B cell (primary cell): Measurements from ENCODE around the gene RAB28. TPM values are rescaled to one million over a fixed set of nuclear protein-coding genes. Genes with fewer than 3 reads are reported as not detected.

Experiments used
- ATAC-seq: fragments of 200-7000 bp; cut with Tn5 transposase; one replicate; pipeline ENCODE4 v1.10.0; 2021; ENCODE audit warnings: low read depth, mild to moderate bottlenecking, moderate number of reproducible peaks, moderate library complexity
- CTCF ChIA-PET: fragments of 350-600 bp; sonication (Branson Sonifier 250); formaldehyde crosslinking; loops from one replicate; lab custom pipeline; 2021; ENCODE audit warnings: antibody characterized with exemption, inconsistent platforms; lab: Charles Lee
- POLR2A ChIA-PET: fragments of 350-600 bp; sonication (Branson Sonifier 250); formaldehyde crosslinking; loops from one replicate; lab custom pipeline; 2021; ENCODE audit warnings: antibody characterized with exemption; lab: Charles Lee
- DNase-seq: peaks from one replicate; pipeline ENCODE4 v3.0.0; 2013
- H2AFZ ChIP-seq: 2 replicates; pipeline ENCODE4 v1.6.1; 2012; ENCODE audit warnings: mild to moderate bottlenecking, low read depth, low read length; ENCODE audit not compliant: insufficient read depth, poor library complexity, severe bottlenecking
- H3K27ac ChIP-seq, 2 donors: 1 replicate in 1 of 2; 2 replicates in 1 of 2; pipeline ENCODE4 v1.5.1; 2012 to 2013; ENCODE audit warnings: low read length in 2 of 2, mild to moderate bottlenecking in 2 of 2, moderate library complexity in 1 of 2
- H3K27me3 ChIP-seq, 4 experiments: fragments of 200-600 bp in 1 of 4; sonication (generic) in 1 of 4; replicated peaks in 1 of 4; 1 replicate in 2 of 4; 2 replicates in 2 of 4; pipeline versions ENCODE4 v1.6.1 to v1.7.0; 2013 to 2016; ENCODE audit warnings: low read length in 3 of 4, mild to moderate bottlenecking in 2 of 4, mixed read lengths in 1 of 4, moderate library complexity in 1 of 4; ENCODE audit not compliant: insufficient read depth in 4 of 4, control insufficient read depth in 3 of 4; ENCODE audit errors: control extremely low read depth in 1 of 4
- H3K36me3 ChIP-seq, 2 experiments: replicated peaks in 1 of 2; 1 replicate in 1 of 2; 2 replicates in 1 of 2; pipeline versions ENCODE4 v1.6.1 to v1.7.1; 2013; ENCODE audit warnings: low read length in 1 of 2; ENCODE audit not compliant: insufficient read depth in 2 of 2, control insufficient read depth in 1 of 2; ENCODE audit errors: control extremely low read depth in 1 of 2, extremely low read depth in 1 of 2
- H3K4me1 ChIP-seq, 2 donors: fragments of 200-600 bp in 1 of 2; sonication (generic) in 1 of 2; 1 replicate in 1 of 2; 2 replicates in 1 of 2; pipeline versions ENCODE4 v1.5.1 to v1.6.1; 2013 to 2017; ENCODE audit warnings: low read length in 2 of 2; ENCODE audit not compliant: control insufficient read depth in 2 of 2, insufficient read depth in 2 of 2
- H3K4me2 ChIP-seq: replicated peaks from 2 replicates; pipeline ENCODE3; 2012; ENCODE audit warnings: mild to moderate bottlenecking, low read depth, low read length; ENCODE audit not compliant: poor library complexity, severe bottlenecking
- H3K4me3 ChIP-seq, 5 experiments: fragments of 200-600 bp in 1 of 5; sonication (generic) in 1 of 5; 1 replicate in 3 of 5; 2 replicates in 2 of 5; pipeline versions ENCODE4 v1.5.1 to v1.7.0; 2011 to 2016; ENCODE audit warnings: low read length in 4 of 5, mild to moderate bottlenecking in 4 of 5, low read depth in 2 of 5, control low read depth in 1 of 5, moderate library complexity in 1 of 5; ENCODE audit not compliant: insufficient read depth in 1 of 5; ENCODE audit errors: control extremely low read depth in 1 of 5, extremely low read depth in 1 of 5
- H3K79me2 ChIP-seq: fragments of 200-600 bp; sonication (generic); one replicate; pipeline ENCODE4 v1.6.0; 2016; ENCODE audit warnings: low read length; ENCODE audit not compliant: control insufficient read depth, insufficient read depth
- H3K9ac ChIP-seq: fragments of 200-600 bp; sonication (generic); 2 replicates; pipeline ENCODE4 v1.6.1; 2017; ENCODE audit warnings: mild to moderate bottlenecking, low read length, moderate library complexity
- H3K9me3 ChIP-seq, 3 donors: one replicate each; pipeline versions ENCODE4 v1.6.1 to v1.7.1; 2013; ENCODE audit warnings: low read length in 2 of 3; ENCODE audit not compliant: control insufficient read depth in 2 of 3, insufficient read depth in 1 of 3; ENCODE audit errors: control extremely low read depth in 1 of 3
- H4K20me1 ChIP-seq: 2 replicates; pipeline ENCODE4 v1.6.0; 2012; ENCODE audit warnings: mild to moderate bottlenecking, low read length; ENCODE audit not compliant: insufficient read depth, control insufficient read depth, poor library complexity, severe bottlenecking
- H3K27ac Mint-ChIP-seq: one replicate; pipeline ENCODE4 v1.8.0; 2021; ENCODE audit warnings: mixed read lengths
- H3K27me3 Mint-ChIP-seq: one replicate; pipeline ENCODE4 v1.8.0; 2021; ENCODE audit warnings: mixed read lengths
- H3K4me1 Mint-ChIP-seq: one replicate; pipeline ENCODE4 v1.8.0; 2021; ENCODE audit warnings: mixed read lengths
- H3K4me3 Mint-ChIP-seq: one replicate; pipeline ENCODE4 v1.8.0; 2021; ENCODE audit warnings: mixed read lengths
- H3K9me3 Mint-ChIP-seq: one replicate; pipeline ENCODE4 v1.8.0; 2022; ENCODE audit warnings: mixed read lengths; ENCODE audit not compliant: insufficient read depth
- CTCF ChIP-seq: fragments of 200-600 bp; IDR thresholded peaks from one replicate; pipeline ENCODE4 v1.8.0; 2022; ENCODE audit warnings: antibody characterized with exemption, mild to moderate bottlenecking
- EZH2 ChIP-seq: IDR thresholded peaks from 2 replicates; pipeline ENCODE4 v1.6.1; 2012; ENCODE audit warnings: borderline replicate concordance, low read depth, mild to moderate bottlenecking, moderate library complexity, low read length; ENCODE audit not compliant: insufficient read depth, poor library complexity, severe bottlenecking
- WGBS: methylation state at CpG from one replicate; pipeline ENCODE4 v1.1.5; 2013; ENCODE audit warnings: missing lambda C conversion rate; ENCODE audit not compliant: insufficient coverage; 5-methylcytosine and 5-hydroxymethylcytosine counted together
- intact Hi-C: fragments of 100-400 bp; cut with micrococcal nuclease; formaldehyde crosslinking; loops from one replicate; pipeline ENCODE4 v1.10.0; 2022
- polyA plus RNA-seq: library from polyadenylated mRNA; depleted of rRNA; stranded (reverse); fragments of >200 nt; gene quantifications from 2 replicates; pipeline ENCODE4 v1.2.3, GENCODE V29; 2012
- total RNA-seq, 2 donors: library from RNA; stranded (reverse); fragments of 120-200 nt in 1 of 2; gene quantifications; 1 replicate in 1 of 2; 2 replicates in 1 of 2; pipeline versions ENCODE4 v1.2.3 to v1.2.4, GENCODE V29; 2013 to 2022

Gene RAB28
- total and polyA plus RNA-seq, 2 donors (not counting 1 experiment from before 2014, with no cell fraction given), result 7.2 to 17.4 TPM

- Histone ChIP-seq H2AFZ (no peak overlapping the region), H3K9ac (no peak overlapping the region), H3K79me2 (no peaks in the 10 kb centered on the region), H3K36me3 (no peaks in the 10 kb centered on the region), H3K9me3 (peaks cover 1 to 31% (median 21%) of the 10 kb centered on the region in 3 donors), H3K27me3 (peaks cover 2 to 68% (median 64%) of the 10 kb centered on the region in 4 experiments), H4K20me1 (no peaks in the 10 kb centered on the region), H3K4me1 (peaks cover 20 to 22% of the 10 kb centered on the region in 2 donors), H3K27ac (no peak overlapping the region), H3K4me3 (no peak overlapping the region), H3K4me2 (peak overlapping the region; percentile 55)
- intact Hi-C loops, result no loop called here
- Mint-ChIP-seq H3K9me3 (no peaks in the 10 kb centered on the region), H3K4me3 (no peak overlapping the region), H3K27ac (peak overlapping the region; percentile 32), H3K27me3 (peaks cover 69% of the 10 kb centered on the region), H3K4me1 (peaks cover 7% of the 10 kb centered on the region)
- ATAC-seq, result no peak
- peak; percentile 53 for DNase-seq
- POLR2A ChIA-PET, result no interaction called here
- 3% methylated on average over 47 of the region's 49 CpGs for WGBS
- TF ChIP-seq CTCF, result no peak
- TF ChIP-seq EZH2, result peak; percentile 17
- CTCF ChIA-PET, result interaction anchor here (0.8 to 1.2 kb wide), 2 partner anchors 18 to 20 kb away, joined by 3 read pairs; no protein-coding TSS in a partner anchor
Observed at GRCh38 chr4:13522282-13523104, 38.4 kb upstream of the RAB28 start.

GRCh38 chr4:13521047-13521446 is 36.9 kb upstream of the RAB28 start:
- CTCF ChIA-PET, result no interaction called here

More at GRCh38 chr4:13521047-13521446, 36.9 kb upstream of the RAB28 start:
- H3K79me2 ChIP-seq, result no peaks in the 10 kb centered on the region
- ATAC-seq (no peak), DNase-seq (peak; percentile 6)
- H3K4me3 ChIP-seq, result no peak overlapping the region
- no peak overlapping the region for H3K4me2 ChIP-seq
- peaks cover 4% of the 10 kb centered on the region for H3K4me1 Mint-ChIP-seq
- no CpG with 5 or more reads among the region's 2 CpGs for WGBS
- H3K4me1 ChIP-seq, result peaks cover 14 to 15% of the 10 kb centered on the region in 2 donors
- TF ChIP-seq CTCF (no peak), EZH2 (no peak)
- H3K36me3 ChIP-seq, result no peaks in the 10 kb centered on the region
- intact Hi-C loops, result no loop called here
- H3K9me3 ChIP-seq, result peaks cover 3 to 31% (median 21%) of the 10 kb centered on the region in 3 donors
- H3K9me3 Mint-ChIP-seq, result no peaks in the 10 kb centered on the region
- H2AFZ ChIP-seq, result no peak overlapping the region
- H3K27me3 Mint-ChIP-seq, result peaks cover 61% of the 10 kb centered on the region
- H3K27ac ChIP-seq, result no peak overlapping the region
- no peak overlapping the region for H3K4me3 Mint-ChIP-seq
- peaks cover 2 to 62% (median 51%) of the 10 kb centered on the region in 4 experiments for H3K27me3 ChIP-seq
- no peak overlapping the region for H3K9ac ChIP-seq
- no peaks in the 10 kb centered on the region for H4K20me1 ChIP-seq
- POLR2A ChIA-PET, result no interaction called here
- no peak overlapping the region for H3K27ac Mint-ChIP-seq
